ENCODE measurements around the gene TEX14.

Gene TEX14

DNA sequence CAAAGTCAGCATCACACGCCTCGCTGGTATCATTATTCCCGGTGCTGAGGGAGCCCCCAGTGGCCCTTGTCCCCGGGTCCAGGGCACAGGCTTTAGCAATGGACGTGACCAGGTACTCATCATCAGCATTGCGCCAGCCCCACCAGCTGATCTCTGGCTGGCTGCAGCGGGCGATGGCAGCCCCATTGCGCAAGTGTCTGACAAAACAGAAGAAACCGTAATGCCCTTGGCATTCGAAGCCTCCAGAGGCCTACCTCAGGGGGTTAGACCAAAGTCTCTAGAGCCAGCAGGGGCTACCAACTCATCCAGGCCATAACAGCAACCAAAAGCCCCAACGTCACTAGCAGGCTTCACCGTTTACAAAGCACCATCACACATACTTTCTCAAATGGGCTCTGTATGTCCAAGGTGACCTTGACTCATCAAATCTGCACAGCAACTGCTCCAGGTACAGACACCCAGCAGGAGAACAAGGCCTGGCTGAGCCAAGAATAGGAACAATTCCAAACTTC, 184.7 kb downstream of the TEX14 start:
- FAIRE-seq (no peak), DNase-seq (ENCODE audit: insufficient read length, low spot score) (no peak)
- TF ChIP-seq, protein P1, sequence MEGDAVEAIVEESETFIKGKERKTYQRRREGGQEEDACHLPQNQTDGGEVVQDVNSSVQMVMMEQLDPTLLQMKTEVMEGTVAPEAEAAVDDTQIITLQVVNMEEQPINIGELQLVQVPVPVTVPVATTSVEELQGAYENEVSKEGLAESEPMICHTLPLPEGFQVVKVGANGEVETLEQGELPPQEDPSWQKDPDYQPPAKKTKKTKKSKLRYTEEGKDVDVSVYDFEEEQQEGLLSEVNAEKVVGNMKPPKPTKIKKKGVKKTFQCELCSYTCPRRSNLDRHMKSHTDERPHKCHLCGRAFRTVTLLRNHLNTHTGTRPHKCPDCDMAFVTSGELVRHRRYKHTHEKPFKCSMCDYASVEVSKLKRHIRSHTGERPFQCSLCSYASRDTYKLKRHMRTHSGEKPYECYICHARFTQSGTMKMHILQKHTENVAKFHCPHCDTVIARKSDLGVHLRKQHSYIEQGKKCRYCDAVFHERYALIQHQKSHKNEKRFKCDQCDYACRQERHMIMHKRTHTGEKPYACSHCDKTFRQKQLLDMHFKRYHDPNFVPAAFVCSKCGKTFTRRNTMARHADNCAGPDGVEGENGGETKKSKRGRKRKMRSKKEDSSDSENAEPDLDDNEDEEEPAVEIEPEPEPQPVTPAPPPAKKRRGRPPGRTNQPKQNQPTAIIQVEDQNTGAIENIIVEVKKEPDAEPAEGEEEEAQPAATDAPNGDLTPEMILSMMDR (IDR thresholded peaks at IDR 0.05; ENCODE audit: insufficient read depth, missing control alignments): no peak

All from D721Med (cell line).